Large intestine (tissue), 3 donors: ENCODE measurements around the gene TOMM70. TPM values are rescaled to one million over a fixed set of nuclear protein-coding genes. Genes with fewer than 3 reads are reported as not detected.
"Not testable (repeated sequence)": the region's sequence is repeated elsewhere in the genome, so short reads cannot be mapped to it uniquely, and the experiment has no call there.

Experiments used
- DNase-seq, 2 donors: peaks; one replicate each; pipeline versions ENCODE4 v3.0.0 to v3.0.0-alpha.2; 2013
- H3K27ac ChIP-seq: one replicate; pipeline ENCODE4 v1.5.1; 2013; ENCODE audit warnings: low read length
- H3K27me3 ChIP-seq: 2 replicates; pipeline ENCODE4 v1.6.1; 2013; ENCODE audit warnings: low read length; ENCODE audit not compliant: control insufficient read depth, insufficient read depth
- H3K36me3 ChIP-seq: 2 replicates; pipeline ENCODE4 v1.6.1; 2013; ENCODE audit warnings: low read length; ENCODE audit not compliant: control insufficient read depth, insufficient read depth
- H3K4me1 ChIP-seq: one replicate; pipeline ENCODE4 v1.6.1; 2013; ENCODE audit warnings: low read length; ENCODE audit not compliant: control insufficient read depth, insufficient read depth
- H3K4me3 ChIP-seq: one replicate; pipeline ENCODE4 v1.5.1; 2013; ENCODE audit warnings: low read length
- H3K9me3 ChIP-seq: one replicate; pipeline ENCODE4 v1.6.1; 2013; ENCODE audit warnings: mild to moderate bottlenecking, low read depth, low read length, moderate library complexity; ENCODE audit not compliant: control insufficient read depth
- WGBS: methylation state at CpG from one replicate; pipeline ENCODE4 v1.1.5; 2013; ENCODE audit warnings: low lambda C conversion rate; ENCODE audit not compliant: insufficient coverage; 5-methylcytosine and 5-hydroxymethylcytosine counted together
- polyA plus RNA-seq: library from polyadenylated mRNA; unstranded; fragments of 120-200 nt; gene quantifications from one replicate; pipeline ENCODE4 v1.2.1, GENCODE V29; 2013

The TOMM70 gene
- polyA plus RNA-seq, 1 donor, result 64.0 TPM

DNA sequence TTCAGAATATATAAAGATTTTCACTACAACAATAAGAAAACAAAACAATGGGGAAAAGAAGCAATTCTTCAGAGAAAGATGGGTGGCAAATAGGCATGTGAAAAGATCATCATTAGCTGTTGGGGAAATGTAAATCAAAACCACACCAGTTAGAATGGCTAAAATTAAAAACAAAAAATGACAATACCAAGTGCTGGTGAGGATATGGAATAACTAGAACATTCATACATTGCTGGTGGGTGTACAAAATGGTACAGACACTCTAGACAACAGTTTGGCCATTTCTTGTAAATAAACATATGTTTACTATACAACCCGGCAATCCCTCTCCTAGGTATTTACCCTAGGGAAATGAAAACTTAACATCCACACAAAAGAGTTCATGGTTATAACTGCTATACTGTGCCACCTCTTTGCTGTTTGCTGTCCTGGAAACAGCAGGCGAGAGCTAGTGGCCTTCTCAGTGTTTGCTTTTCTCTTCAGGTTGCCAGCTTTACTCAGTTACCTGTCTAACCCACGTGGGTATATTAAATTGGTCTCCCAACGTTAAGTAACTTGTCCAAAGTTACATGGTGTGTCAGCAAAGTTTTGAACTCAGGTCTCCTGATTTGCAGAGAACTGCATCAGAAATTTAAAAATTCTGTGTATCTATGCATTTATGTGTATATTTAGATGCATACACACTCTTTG lies 70.9 kb downstream of the TOMM70 start:
- no peak for DNase-seq
- WGBS, result 63% methylated on average over 3 of the region's 4 CpGs

DNA sequence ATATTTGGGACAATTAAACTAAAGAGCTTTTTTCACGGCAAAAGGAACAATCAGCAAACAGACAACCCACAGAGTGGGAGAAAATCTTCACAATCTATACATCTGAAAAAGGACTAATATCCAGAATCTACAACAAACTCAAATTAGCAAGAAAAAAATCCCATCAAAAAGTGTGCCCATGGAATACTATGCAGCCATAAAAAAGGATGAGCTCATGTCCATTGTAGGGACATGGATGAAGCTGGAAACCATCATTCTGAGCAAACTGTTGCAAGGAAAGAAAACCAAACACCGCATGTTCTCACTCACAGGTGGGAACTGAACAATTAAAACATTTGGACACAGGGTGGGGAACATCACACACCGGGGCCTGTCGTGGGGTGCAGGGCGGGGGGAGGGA lies 73.5 kb downstream of the TOMM70 start:
- H3K27me3 ChIP-seq, H3K36me3 ChIP-seq, DNase-seq, H3K27ac ChIP-seq, H3K4me1 ChIP-seq, H3K9me3 ChIP-seq, H3K4me3 ChIP-seq: not testable (repeated sequence)
- no CpG with 5 or more reads among the region's 5 CpGs for WGBS

More for the DNA sequence above, 70.9 kb downstream of the TOMM70 start:
- no peak overlapping the region for H3K4me3 ChIP-seq
- peaks cover 7% of the 10 kb centered on the region for H3K36me3 ChIP-seq
- no peaks in the 10 kb centered on the region for H3K27me3 ChIP-seq
- no peaks in the 10 kb centered on the region for H3K9me3 ChIP-seq
- no peak overlapping the region for H3K27ac ChIP-seq
- H3K4me1 ChIP-seq, result peaks cover 5% of the 10 kb centered on the region

DNA sequence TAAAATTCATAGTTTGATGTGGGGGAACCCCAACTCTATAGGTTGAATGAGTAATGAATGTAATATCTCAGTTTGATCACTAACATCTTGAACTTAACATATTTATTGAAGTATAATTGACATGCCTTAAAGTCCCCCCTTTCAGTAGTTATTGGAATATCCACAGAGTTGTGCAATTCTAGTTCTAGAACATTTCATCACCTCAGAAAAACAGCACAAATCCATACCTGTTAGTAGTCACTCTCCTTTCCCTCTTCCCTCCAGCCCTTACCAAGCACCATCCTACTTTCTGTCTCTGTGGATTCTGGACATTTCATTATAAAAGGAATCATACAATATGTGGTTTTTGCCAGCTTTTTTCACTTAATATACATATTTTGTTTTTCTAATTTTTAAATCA lies 75.1 kb downstream of the TOMM70 start:
- H3K27ac ChIP-seq, result no peak overlapping the region
- H3K4me3 ChIP-seq, result no peak overlapping the region
- DNase-seq, result no peak
- no peaks in the 10 kb centered on the region for H3K9me3 ChIP-seq
- H3K4me1 ChIP-seq, result no peaks in the 10 kb centered on the region
- H3K36me3 ChIP-seq, result peaks cover 17% of the 10 kb centered on the region
- no peaks in the 10 kb centered on the region for H3K27me3 ChIP-seq

DNA sequence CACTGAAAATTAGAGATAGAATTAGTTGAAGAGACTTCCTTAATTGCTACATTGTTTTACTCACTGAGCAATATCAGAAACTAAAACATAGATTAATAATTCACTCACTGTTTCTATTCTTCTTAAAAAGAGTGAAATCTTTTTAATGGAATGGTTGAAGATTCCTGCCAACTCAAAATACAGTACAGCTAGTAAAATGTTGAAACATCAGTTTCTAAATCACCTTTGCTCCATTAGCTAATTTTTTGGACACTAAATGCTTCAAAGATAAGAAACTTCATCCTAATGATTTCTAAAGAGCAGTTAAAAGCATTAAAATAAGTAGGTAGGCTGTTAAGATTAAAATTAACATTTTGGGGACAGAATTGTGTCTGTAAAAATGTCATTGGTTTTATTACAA lies 76.8 kb downstream of the TOMM70 start:
- H3K27ac ChIP-seq, result no peak overlapping the region
- no peaks in the 10 kb centered on the region for H3K27me3 ChIP-seq
- DNase-seq, result no peak
- peaks cover 26% of the 10 kb centered on the region for H3K36me3 ChIP-seq
- no peaks in the 10 kb centered on the region for H3K9me3 ChIP-seq
- no peak overlapping the region for H3K4me3 ChIP-seq
- no peaks in the 10 kb centered on the region for H3K4me1 ChIP-seq

DNA sequence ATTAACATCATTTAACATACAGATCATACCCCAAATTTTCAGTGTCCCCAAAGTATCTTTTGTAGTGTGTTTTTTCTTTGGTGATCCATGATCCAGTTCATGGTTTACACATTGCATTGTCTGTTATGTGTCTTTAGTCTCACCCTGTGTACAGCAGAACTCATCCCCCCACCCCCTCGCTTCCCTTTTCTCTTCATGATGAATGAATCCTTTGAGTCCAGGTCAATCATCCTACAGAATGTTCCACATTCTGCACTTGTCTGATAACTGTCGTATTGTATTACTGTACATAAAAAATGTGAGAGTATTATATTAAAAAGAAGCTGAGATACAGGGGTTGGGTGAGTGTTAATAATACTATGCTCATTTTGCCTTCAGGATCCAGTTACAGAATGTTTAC lies 80.9 kb downstream of the TOMM70 start:
- no peak overlapping the region for H3K4me3 ChIP-seq
- no CpG with 5 or more reads among the region's 2 CpGs for WGBS
- peaks cover 22% of the 10 kb centered on the region for H3K36me3 ChIP-seq
- DNase-seq, result no peak
- H3K27ac ChIP-seq, result no peak overlapping the region
- no peaks in the 10 kb centered on the region for H3K27me3 ChIP-seq
- no peaks in the 10 kb centered on the region for H3K9me3 ChIP-seq
- H3K4me1 ChIP-seq, result no peaks in the 10 kb centered on the region

DNA sequence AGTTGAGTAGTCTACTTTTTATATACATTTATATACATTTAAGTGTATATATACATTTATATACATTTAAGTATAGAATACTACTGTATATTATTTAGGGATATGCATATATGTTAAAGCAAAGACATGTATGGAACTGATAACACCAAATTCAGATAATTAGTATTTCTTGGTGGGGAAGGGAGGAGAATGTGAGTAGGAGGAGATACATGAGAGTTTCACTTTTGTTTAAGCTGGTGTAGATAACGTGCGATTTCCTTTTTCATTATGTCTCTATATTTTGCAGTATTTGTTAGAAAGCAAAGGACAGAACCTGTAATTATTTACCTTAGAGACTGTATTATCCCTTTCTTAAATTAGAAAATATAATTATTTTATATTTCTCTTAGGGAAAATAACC lies 83.0 kb downstream of the TOMM70 start:
- Histone ChIP-seq H3K9me3 (no peaks in the 10 kb centered on the region), H3K4me1 (no peaks in the 10 kb centered on the region), H3K4me3 (no peak overlapping the region), H3K27me3 (no peaks in the 10 kb centered on the region), H3K36me3 (peaks cover 28% of the 10 kb centered on the region), H3K27ac (no peak overlapping the region)
- WGBS, result no CpG with 5 or more reads among the region's 2 CpGs
- no peak for DNase-seq

DNA sequence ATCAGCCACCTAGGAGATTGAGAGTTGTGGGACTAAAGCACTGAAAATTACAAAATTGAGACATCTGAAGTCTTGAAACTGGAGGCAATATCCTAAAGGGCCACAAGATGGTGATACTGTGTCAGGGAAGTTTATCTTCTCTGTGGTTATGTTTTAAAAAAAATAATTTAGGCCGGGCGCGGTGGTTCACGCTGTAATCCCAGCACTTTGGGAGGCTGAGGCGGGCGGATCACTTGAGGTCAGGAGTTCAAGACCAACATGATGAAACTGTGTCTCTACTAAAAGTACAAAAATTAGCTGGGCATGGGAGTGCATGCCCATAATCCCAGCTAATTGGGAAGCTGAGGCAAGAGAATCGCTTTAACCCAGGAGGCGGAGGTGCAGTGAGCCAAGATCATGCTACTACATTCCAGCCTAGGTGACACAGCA lies 84.2 kb downstream of the TOMM70 start:
- Histone ChIP-seq H3K27ac (no peak overlapping the region), H3K27me3 (no peaks in the 10 kb centered on the region), H3K4me3 (no peak overlapping the region), H3K9me3 (no peaks in the 10 kb centered on the region), H3K36me3 (peaks cover 28% of the 10 kb centered on the region), H3K4me1 (no peaks in the 10 kb centered on the region)
- no CpG with 5 or more reads among the region's 8 CpGs for WGBS
- DNase-seq, result peak; percentile 26 to 33

Other genes starting within 250 kb of the TOMM70 start
- 37.1 TPM for gene TBC1D23, start 140.1 kb downstream of the TOMM70 start, polyA plus RNA-seq
- 78.8 TPM for gene NIT2, start 66.3 kb downstream of the TOMM70 start, polyA plus RNA-seq
- 2.2 TPM for gene LNP1, start 450 bp upstream of the TOMM70 start, polyA plus RNA-seq
- 10.6 TPM for gene TMEM45A, start 91.5 kb upstream of the TOMM70 start, polyA plus RNA-seq
- 56.1 TPM for gene ADGRG7, start 208.5 kb upstream of the TOMM70 start, polyA plus RNA-seq